Endothelial cell of umbilical vein (primary cell): ENCODE results near the gene FARP1. TPM values are rescaled to one million over a fixed set of nuclear protein-coding genes. Genes with fewer than 3 reads are reported as not detected.

Experiments
- BruUV-seq: library from RNA; stranded (reverse); fragments of 400-500 nt; replicated peaks from 2 replicates; lab custom pipeline; 2021; lab: Mats Ljungman, UMichigan
- CTCF ChIA-PET: fragments of 300-600, 350-600 bp; sonication (Branson Sonifier 250); formaldehyde crosslinking; loops from one replicate; lab custom pipeline; 2021; ENCODE audit warnings: antibody characterized with exemption, inconsistent platforms; lab: Charles Lee
- POLR2A ChIA-PET: fragments of 300-600, 350-600 bp; sonication (Branson Sonifier 250); formaldehyde crosslinking; loops from one replicate; lab custom pipeline; 2021; ENCODE audit warnings: antibody characterized with exemption, inconsistent platforms; lab: Charles Lee
- DNase-seq: peaks from one replicate; pipeline ENCODE4 v3.0.0-alpha.2; 2011; ENCODE audit warnings: low read depth, low spot score
- FAIRE-seq: peaks from 2 replicates; lab custom pipeline; 2011; peaks lifted over from hg19 to GRCh38; lab: Jason Lieb, UNC
- H2AFZ ChIP-seq: 2 replicates; pipeline ENCODE4 v1.6.0; 2012; ENCODE audit warnings: low read depth, low read length, control low read depth, inconsistent platforms
- H3K27ac ChIP-seq: 2 replicates; pipeline ENCODE4 v1.5.1; 2011; ENCODE audit warnings: low read depth, mild to moderate bottlenecking, control low read depth, low read length, moderate library complexity; ENCODE audit not compliant: insufficient read depth
- H3K27me3 ChIP-seq, 2 experiments: 2 replicates each; pipeline versions ENCODE4 v1.6.0 to v1.6.1; 2011; ENCODE audit warnings: low read length in 2 of 2, mixed read lengths in 1 of 2; ENCODE audit not compliant: control insufficient read depth in 2 of 2, insufficient read depth in 2 of 2
- H3K36me3 ChIP-seq, 2 experiments: 2 replicates in 1 of 2; 3 replicates in 1 of 2; pipeline ENCODE4 v1.5.1; 2011; ENCODE audit warnings: low read length in 2 of 2, mild to moderate bottlenecking in 1 of 2, moderate library complexity in 1 of 2; ENCODE audit not compliant: control insufficient read depth in 2 of 2, insufficient read depth in 2 of 2; ENCODE audit errors: extremely low read depth in 1 of 2
- H3K4me1 ChIP-seq: 3 replicates; pipeline ENCODE4 v1.5.1; 2011; ENCODE audit warnings: mild to moderate bottlenecking, low read length; ENCODE audit not compliant: control insufficient read depth, insufficient read depth; ENCODE audit errors: extremely low read depth
- H3K4me2 ChIP-seq: 2 replicates; pipeline ENCODE4 v1.6.1; 2011; ENCODE audit warnings: low read length, control low read depth, mixed read lengths; ENCODE audit not compliant: insufficient read depth
- H3K4me3 ChIP-seq, 3 experiments: fragments of 200-600 bp in 1 of 3; sonication (generic), shearing (Covaris generic) in 1 of 3; replicated peaks in 1 of 3; 2 replicates each; pipeline ENCODE4 v1.5.1; 2011 to 2016; ENCODE audit warnings: control low read depth in 3 of 3, low read length in 3 of 3, mild to moderate bottlenecking in 2 of 3, inconsistent platforms in 1 of 3, low read depth in 1 of 3, moderate library complexity in 1 of 3; ENCODE audit not compliant: insufficient read depth in 1 of 3
- H3K79me2 ChIP-seq: 2 replicates; pipeline ENCODE4 v1.6.0; 2012; ENCODE audit warnings: low read length, inconsistent platforms; ENCODE audit not compliant: control insufficient read depth, insufficient read depth
- H3K9ac ChIP-seq: replicated peaks from 2 replicates; pipeline ENCODE3; 2011; ENCODE audit warnings: low read length, control low read depth; ENCODE audit not compliant: insufficient read depth; ENCODE audit errors: extremely low read depth
- H3K9me1 ChIP-seq: replicated peaks from 3 replicates; pipeline ENCODE4 v1.6.0; 2011; ENCODE audit warnings: mild to moderate bottlenecking, low read length; ENCODE audit not compliant: control insufficient read depth, insufficient read depth; ENCODE audit errors: extremely low read depth
- H3K9me3 ChIP-seq: replicated peaks from 2 replicates; pipeline ENCODE4 v1.5.1; 2012; ENCODE audit warnings: low read length, inconsistent platforms; ENCODE audit not compliant: control insufficient read depth, insufficient read depth
- H4K20me1 ChIP-seq: replicated peaks from 2 replicates; pipeline ENCODE3; 2011; ENCODE audit warnings: mild to moderate bottlenecking, low read length; ENCODE audit not compliant: control insufficient read depth, insufficient read depth; ENCODE audit errors: extremely low read depth
- EZH2 ChIP-seq: IDR thresholded peaks from 2 replicates; pipeline ENCODE4 v1.6.1; 2012; ENCODE audit warnings: borderline replicate concordance, low read depth, mild to moderate bottlenecking, moderate library complexity, low read length, inconsistent platforms; ENCODE audit not compliant: severe bottlenecking
- GATA2 ChIP-seq: IDR thresholded peaks from 2 replicates; pipeline ENCODE4 v1.7.0; 2011; ENCODE audit warnings: low read depth, mild to moderate bottlenecking, moderate library complexity, mixed read lengths, low read length; ENCODE audit not compliant: insufficient read length, insufficient read depth
- MYC ChIP-seq: IDR thresholded peaks from one replicate; pipeline ENCODE4 v1.6.1; 2011; ENCODE audit warnings: mild to moderate bottlenecking, low read depth, low read length
- POLR2A ChIP-seq: IDR thresholded peaks from 2 replicates; pipeline ENCODE4 v1.6.1; 2012; ENCODE audit warnings: low read depth, mild to moderate bottlenecking, control low read depth, low read length
- POLR2AphosphoS5 ChIP-seq: IDR thresholded peaks from 2 replicates; pipeline ENCODE4 v1.6.1; 2012; ENCODE audit warnings: low read depth, mild to moderate bottlenecking, control low read depth, low read length, moderate library complexity; ENCODE audit not compliant: insufficient read depth
- dilution Hi-C: fragments of 300-500 bp; cut with MboI; formaldehyde crosslinking; loops from one replicate; pipeline ENCODE4 v1.15.0; 2019; ENCODE audit warnings: low sequenced_read_pairs; ENCODE audit not compliant: extremely low pct_ligation_motif_present
- intact Hi-C: fragments of 100-400 bp; cut with micrococcal nuclease; formaldehyde crosslinking; loops from one replicate; pipeline ENCODE4 v1.10.0; 2022
- polyA plus RNA-seq, 4 experiments: library from polyadenylated mRNA; depleted of rRNA in 3 of 4; stranded (reverse) in 3 of 4; unstranded in 1 of 4; fragments of >200 nt; gene quantifications; 2 replicates each; pipeline versions ENCODE4 v1.2.1 to v1.2.3, GENCODE V29; 2011 to 2012; ENCODE audit warnings: missing spikeins in 1 of 4
- total RNA-seq: library from RNA; stranded (reverse); gene quantifications from 2 replicates; pipeline ENCODE4 v1.2.3, GENCODE V29; 2021
- TF ChIP-seq, protein P1 (sequence below): IDR thresholded peaks from 2 replicates; pipeline ENCODE4 v1.6.1; 2011; ENCODE audit not compliant: insufficient read depth, insufficient read length
- TF ChIP-seq, protein P2 (sequence below), 2 donors: IDR thresholded peaks; 1 replicate in 1 of 2; 2 replicates in 1 of 2; pipeline ENCODE4 v1.5.1; 2011; ENCODE audit warnings: low read length in 2 of 2, mild to moderate bottlenecking in 2 of 2, moderate library complexity in 2 of 2, control low read depth in 1 of 2, inconsistent platforms in 1 of 2, low read depth in 1 of 2; ENCODE audit not compliant: insufficient read depth in 1 of 2; ENCODE audit errors: extremely low read depth in 1 of 2

FARP1 gene
- total and polyA plus RNA-seq, 2 donors (not counting 3 experiments of a cell fraction or from before 2014, with no cell fraction given): 19.0 to 77.7 TPM

DNA sequence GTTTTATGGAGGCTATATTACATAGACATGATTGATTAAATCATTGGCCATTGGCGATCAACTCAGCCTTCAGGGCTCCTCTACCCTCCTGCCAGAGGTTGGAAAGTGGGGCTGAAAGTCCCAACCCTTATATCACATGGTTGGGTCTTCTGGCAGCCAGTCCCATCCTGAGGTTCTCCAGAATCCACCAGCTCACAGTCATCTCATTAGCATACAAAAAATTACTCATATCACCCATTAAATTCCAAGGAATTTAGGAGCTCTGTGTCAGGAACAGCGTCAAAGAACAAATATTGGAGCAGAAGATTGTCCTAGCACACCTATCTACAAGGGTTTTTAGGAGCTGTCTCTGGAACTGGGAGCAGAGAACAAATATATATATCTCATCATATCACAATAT, 39.4 kb upstream of the FARP1 start:
- TF ChIP-seq GATA2 (no peak), EZH2 (no peak), MYC (no peak), POLR2A (no peak), POLR2AphosphoS5 (no peak)
- TF ChIP-seq, protein P1, sequence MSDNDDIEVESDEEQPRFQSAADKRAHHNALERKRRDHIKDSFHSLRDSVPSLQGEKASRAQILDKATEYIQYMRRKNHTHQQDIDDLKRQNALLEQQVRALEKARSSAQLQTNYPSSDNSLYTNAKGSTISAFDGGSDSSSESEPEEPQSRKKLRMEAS: no peak
- DNase-seq (no peak), FAIRE-seq (no peak)
- intact Hi-C loops (no loop called here), dilution Hi-C loops (no loop called here)
- Histone ChIP-seq H3K27ac (no peak overlapping the region), H3K9ac (no peak overlapping the region), H3K9me1 (no peaks in the 10 kb centered on the region), H3K27me3 (peaks cover 3% of the 10 kb centered on the region in 2 experiments), H3K4me1 (no peaks in the 10 kb centered on the region), H3K36me3 (no peaks in the 10 kb centered on the region), H3K4me3 (no peak overlapping the region), H2AFZ (no peak overlapping the region), H3K4me2 (no peak overlapping the region), H4K20me1 (no peaks in the 10 kb centered on the region), H3K9me3 (no peaks in the 10 kb centered on the region), H3K79me2 (no peaks in the 10 kb centered on the region)
- no TSS peak for BruUV-seq
- CTCF ChIA-PET: interaction anchor here (1.3 to 1.5 kb wide), 2 partner anchors 13 to 14 kb away, joined by 3 to 5 read pairs; no protein-coding TSS in a partner anchor
- POLR2A ChIA-PET: no interaction called here

DNA sequence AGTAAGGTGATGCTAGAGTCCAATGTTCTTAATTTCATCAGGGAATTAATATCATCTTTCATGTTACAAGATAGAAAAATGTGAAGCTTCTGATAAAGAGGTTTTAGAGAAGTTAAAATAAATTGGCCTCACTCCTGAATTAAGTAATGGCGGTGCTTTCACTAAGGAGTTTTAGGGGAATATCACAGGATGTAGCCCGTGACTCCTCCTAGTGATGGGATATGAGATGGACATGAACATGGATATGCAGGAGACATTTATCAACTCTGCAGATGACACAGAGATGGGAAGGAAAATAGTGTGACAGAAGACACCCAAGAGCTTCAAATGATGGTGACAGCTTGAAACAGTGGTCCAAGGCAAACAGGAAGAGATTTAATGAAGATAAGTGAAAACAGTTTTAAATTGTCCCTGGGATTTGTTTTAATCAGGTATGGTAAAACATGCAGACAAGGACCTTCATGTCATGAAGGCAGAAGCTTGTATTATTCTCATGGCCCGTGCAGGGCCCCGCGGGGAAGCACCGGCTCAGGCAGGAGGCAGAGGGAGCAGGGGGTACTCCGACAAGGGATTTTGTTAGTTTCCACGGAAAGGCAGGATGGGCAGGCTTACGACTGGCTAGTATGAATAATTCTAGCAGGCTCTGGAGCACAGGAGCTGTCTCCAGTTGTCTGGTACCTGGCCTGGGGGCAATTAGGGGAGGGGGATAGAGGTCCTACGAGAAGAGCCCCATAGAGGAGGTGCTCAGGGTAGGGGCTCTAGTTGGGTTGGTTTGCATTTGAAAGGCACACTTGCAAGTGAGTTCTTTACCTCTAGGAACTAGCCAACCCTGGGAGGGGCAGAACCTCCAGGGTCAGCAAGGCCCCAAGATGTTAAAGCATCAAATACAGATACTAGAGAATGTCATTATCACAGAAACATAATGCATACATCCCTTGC, 38.7 kb upstream of the FARP1 start:
- TF ChIP-seq, protein P1: no peak
- TF ChIP-seq, protein P2, sequence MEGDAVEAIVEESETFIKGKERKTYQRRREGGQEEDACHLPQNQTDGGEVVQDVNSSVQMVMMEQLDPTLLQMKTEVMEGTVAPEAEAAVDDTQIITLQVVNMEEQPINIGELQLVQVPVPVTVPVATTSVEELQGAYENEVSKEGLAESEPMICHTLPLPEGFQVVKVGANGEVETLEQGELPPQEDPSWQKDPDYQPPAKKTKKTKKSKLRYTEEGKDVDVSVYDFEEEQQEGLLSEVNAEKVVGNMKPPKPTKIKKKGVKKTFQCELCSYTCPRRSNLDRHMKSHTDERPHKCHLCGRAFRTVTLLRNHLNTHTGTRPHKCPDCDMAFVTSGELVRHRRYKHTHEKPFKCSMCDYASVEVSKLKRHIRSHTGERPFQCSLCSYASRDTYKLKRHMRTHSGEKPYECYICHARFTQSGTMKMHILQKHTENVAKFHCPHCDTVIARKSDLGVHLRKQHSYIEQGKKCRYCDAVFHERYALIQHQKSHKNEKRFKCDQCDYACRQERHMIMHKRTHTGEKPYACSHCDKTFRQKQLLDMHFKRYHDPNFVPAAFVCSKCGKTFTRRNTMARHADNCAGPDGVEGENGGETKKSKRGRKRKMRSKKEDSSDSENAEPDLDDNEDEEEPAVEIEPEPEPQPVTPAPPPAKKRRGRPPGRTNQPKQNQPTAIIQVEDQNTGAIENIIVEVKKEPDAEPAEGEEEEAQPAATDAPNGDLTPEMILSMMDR (IDR thresholded peaks at IDR 0.05; ENCODE audit: extremely low read depth in 1 of 2, insufficient read depth in 1 of 2, low read depth in 1 of 2, low read length in 2 of 2): no peak
- ChIA-PET CTCF (interaction anchor here (1.1 to 1.5 kb wide), 3 partner anchors 12 to 248 kb away, joined by 3 to 5 read pairs (median 4); no protein-coding TSS in a partner anchor), POLR2A (no interaction called here)
- FAIRE-seq: no peak
- no peaks in the 10 kb centered on the region for H3K4me1 ChIP-seq
- no peaks in the 10 kb centered on the region for H3K79me2 ChIP-seq
- H2AFZ ChIP-seq: no peak overlapping the region
- H3K27ac ChIP-seq: no peak overlapping the region
- H4K20me1 ChIP-seq: no peaks in the 10 kb centered on the region
- no peak for DNase-seq
- H3K4me2 ChIP-seq: no peak overlapping the region
- H3K9me3 ChIP-seq: no peaks in the 10 kb centered on the region
- H3K36me3 ChIP-seq: no peaks in the 10 kb centered on the region
- dilution Hi-C loops (no loop called here), intact Hi-C loops (no loop called here)
- H3K9me1 ChIP-seq: no peaks in the 10 kb centered on the region
- H3K27me3 ChIP-seq: peaks cover 3% of the 10 kb centered on the region in 2 experiments
- no peak overlapping the region for H3K4me3 ChIP-seq
- BruUV-seq: no TSS peak
- no peak overlapping the region for H3K9ac ChIP-seq
